Measurements from ENCODE around the gene RRM2.

DNA sequence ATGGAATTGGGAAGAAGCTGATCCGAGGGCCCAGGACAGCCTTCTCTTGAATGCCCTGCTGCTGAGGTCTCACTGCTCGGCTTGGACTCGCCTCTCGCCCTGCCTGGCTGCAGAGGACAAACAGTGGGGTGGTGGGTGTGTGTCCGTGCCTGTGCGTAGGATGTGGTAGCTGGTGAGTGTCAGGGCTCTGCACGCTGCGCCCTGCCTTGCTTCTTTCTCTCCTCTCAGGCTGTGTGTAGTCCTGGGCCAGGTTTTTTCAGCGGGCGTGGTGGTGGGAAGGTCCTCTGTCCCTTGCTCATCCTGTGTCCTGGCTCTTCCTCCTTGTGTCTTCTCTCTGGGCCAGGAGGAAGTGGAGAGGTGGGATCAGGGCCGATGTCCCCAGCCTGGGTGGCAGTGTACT lies 44.8 kb downstream of the RRM2 start:
- TF ChIP-seq POLR2A (IDR thresholded peaks at IDR 0.05), result no peak
- TF ChIP-seq CTCF (IDR thresholded peaks at IDR 0.05), result no peak
